H9 (cell line): ENCODE measurements around the gene PLAAT3. TPM values are rescaled to one million over a fixed set of nuclear protein-coding genes. Genes with fewer than 3 reads are reported as not detected.

Experiments used
- DNase-seq: peaks from one replicate; pipeline ENCODE4 v3.0.0-alpha.2; 2017
- H2AFZ ChIP-seq: one replicate; pipeline ENCODE4 v1.6.1; 2013; ENCODE audit warnings: mild to moderate bottlenecking, low read length, control low read depth, moderate library complexity
- H2AK5ac ChIP-seq: 2 replicates; pipeline ENCODE4 v1.6.1; 2013; ENCODE audit warnings: low read length, control low read depth, mixed read lengths; ENCODE audit not compliant: insufficient read length
- H2BK120ac ChIP-seq: one replicate; pipeline ENCODE4 v1.6.1; 2013; ENCODE audit warnings: low read depth, mild to moderate bottlenecking, low read length, control low read depth, inconsistent platforms; ENCODE audit not compliant: poor library complexity, severe bottlenecking
- H2BK12ac ChIP-seq: 2 replicates; pipeline ENCODE4 v1.6.1; 2013; ENCODE audit warnings: low read length, control low read depth, mixed read lengths, low read depth; ENCODE audit not compliant: insufficient read length
- H2BK15ac ChIP-seq: 2 replicates; pipeline ENCODE4 v1.6.1; 2013; ENCODE audit warnings: low read depth, low read length, control low read depth
- H2BK20ac ChIP-seq: one replicate; pipeline ENCODE4 v1.6.1; 2013; ENCODE audit warnings: low read depth, mild to moderate bottlenecking, low read length, control low read depth, inconsistent platforms; ENCODE audit not compliant: poor library complexity, severe bottlenecking
- H2BK5ac ChIP-seq: 2 replicates; pipeline ENCODE4 v1.6.1; 2013; ENCODE audit warnings: low read length, control low read depth, mixed read lengths; ENCODE audit not compliant: insufficient read length
- H3K14ac ChIP-seq: 2 replicates; pipeline ENCODE4 v1.6.1; 2013; ENCODE audit warnings: low read length, control low read depth; ENCODE audit not compliant: insufficient read depth
- H3K18ac ChIP-seq: 2 replicates; pipeline ENCODE4 v1.6.1; 2013; ENCODE audit warnings: low read depth, mild to moderate bottlenecking, mixed read lengths, low read length, control low read depth; ENCODE audit not compliant: insufficient read length
- H3K23ac ChIP-seq: 2 replicates; pipeline ENCODE4 v1.6.1; 2013; ENCODE audit warnings: low read length, control low read depth, mixed read lengths, low read depth; ENCODE audit not compliant: insufficient read length
- H3K23me2 ChIP-seq: 2 replicates; pipeline ENCODE4 v1.6.1; 2013; ENCODE audit warnings: low read depth, mild to moderate bottlenecking, mixed read lengths, low read length, control low read depth; ENCODE audit not compliant: insufficient read length, poor library complexity, severe bottlenecking
- H3K27ac ChIP-seq: 2 replicates; pipeline ENCODE4 v1.5.1; 2013; ENCODE audit warnings: low read length, control low read depth, mixed read lengths, low read depth; ENCODE audit not compliant: insufficient read length
- H3K27me3 ChIP-seq: 2 replicates; pipeline ENCODE4 v1.6.1; 2013; ENCODE audit warnings: low read length, control low read depth, inconsistent platforms; ENCODE audit not compliant: insufficient read depth
- H3K4ac ChIP-seq: 2 replicates; pipeline ENCODE4 v1.6.1; 2013; ENCODE audit warnings: low read depth, mild to moderate bottlenecking, control low read depth, inconsistent platforms, low read length, moderate library complexity
- H3K4me1 ChIP-seq: 2 replicates; pipeline ENCODE4 v1.6.1; 2013; ENCODE audit warnings: low read length, control low read depth, inconsistent platforms; ENCODE audit not compliant: insufficient read depth
- H3K4me2 ChIP-seq: 2 replicates; pipeline ENCODE4 v1.6.1; 2013; ENCODE audit warnings: low read length, control low read depth, mixed read lengths; ENCODE audit not compliant: insufficient read length, insufficient read depth
- H3K56ac ChIP-seq: 2 replicates; pipeline ENCODE4 v1.6.1; 2013; ENCODE audit warnings: low read depth, mild to moderate bottlenecking, mixed read lengths, low read length, control low read depth; ENCODE audit not compliant: insufficient read length
- H3K79me1 ChIP-seq: 2 replicates; pipeline ENCODE4 v1.6.1; 2013; ENCODE audit warnings: low read depth, mild to moderate bottlenecking, moderate library complexity, low read length, control low read depth, inconsistent platforms; ENCODE audit not compliant: insufficient read depth, poor library complexity, severe bottlenecking
- H3K79me2 ChIP-seq: 2 replicates; pipeline ENCODE4 v1.6.1; 2013; ENCODE audit warnings: low read length, control low read depth, inconsistent platforms; ENCODE audit not compliant: insufficient read depth
- H3K9ac ChIP-seq: 2 replicates; pipeline ENCODE4 v1.6.1; 2013; ENCODE audit warnings: low read length, control low read depth, mixed read lengths; ENCODE audit not compliant: insufficient read length; ENCODE audit errors: extremely low read depth
- H3K9me3 ChIP-seq: one replicate; pipeline ENCODE4 v1.6.1; 2013; ENCODE audit warnings: low read depth, low read length, inconsistent platforms; ENCODE audit not compliant: control insufficient read depth
- H3T11ph ChIP-seq: one replicate; pipeline ENCODE4 v1.6.1; 2013; ENCODE audit warnings: mild to moderate bottlenecking, low read length, control low read depth, inconsistent platforms
- H4K20me1 ChIP-seq: one replicate; pipeline ENCODE4 v1.6.1; 2013; ENCODE audit not compliant: control insufficient read depth, insufficient read length, insufficient read depth
- H4K5ac ChIP-seq: 2 replicates; pipeline ENCODE4 v1.6.1; 2013; ENCODE audit warnings: low read depth, mild to moderate bottlenecking, mixed read lengths, low read length, control low read depth; ENCODE audit not compliant: insufficient read length
- H4K8ac ChIP-seq: replicated peaks from 2 replicates; pipeline ENCODE4 v1.6.1; 2013; ENCODE audit warnings: low read length, control low read depth, mixed read lengths, low read depth; ENCODE audit not compliant: insufficient read length
- H4K91ac ChIP-seq: 2 replicates; pipeline ENCODE4 v1.6.1; 2013; ENCODE audit warnings: low read depth, mild to moderate bottlenecking, moderate library complexity, mixed read lengths, low read length, control low read depth; ENCODE audit not compliant: insufficient read length
- H3K27ac Mint-ChIP-seq, 3 experiments: 2 replicates in 2 of 3; 3 replicates in 1 of 3; pipeline ENCODE4 v1.8.0; 2020 to 2021; ENCODE audit warnings: mixed read lengths in 3 of 3, mild to moderate bottlenecking in 1 of 3, moderate library complexity in 1 of 3
- H3K27me3 Mint-ChIP-seq: 2 replicates; pipeline ENCODE4 v1.8.0; 2021; ENCODE audit warnings: low read depth, mild to moderate bottlenecking, moderate library complexity, mixed read lengths
- H3K36me3 Mint-ChIP-seq, 3 experiments: 2 replicates in 2 of 3; 3 replicates in 1 of 3; pipeline ENCODE4 v1.8.0; 2020 to 2021; ENCODE audit warnings: low read depth in 3 of 3, mixed read lengths in 3 of 3; ENCODE audit not compliant: insufficient read depth in 1 of 3
- H3K4me1 Mint-ChIP-seq, 2 experiments: 2 replicates each; pipeline ENCODE4 v1.8.0; 2020; ENCODE audit warnings: mixed read lengths in 2 of 2
- H3K4me3 Mint-ChIP-seq, 2 experiments: 2 replicates in 1 of 2; 3 replicates in 1 of 2; pipeline ENCODE4 v1.8.0; 2020 to 2021; ENCODE audit warnings: mild to moderate bottlenecking in 2 of 2, mixed read lengths in 2 of 2, moderate library complexity in 1 of 2
- H3K9me3 Mint-ChIP-seq, 2 experiments: 2 replicates in 1 of 2; 3 replicates in 1 of 2; pipeline ENCODE4 v1.8.0; 2020; ENCODE audit warnings: mild to moderate bottlenecking in 2 of 2, mixed read lengths in 2 of 2, moderate library complexity in 1 of 2
- WGBS: extraction: QIAGEN DNeasy Blood & Tissue Kit; methylation state at CpG from one replicate; pipeline ENCODE4 v1.1.7; 2013; ENCODE audit warnings: missing lambda C conversion rate, low lambda C conversion rate, mixed read lengths; ENCODE audit not compliant: insufficient read length; ENCODE audit errors: extremely low coverage; 5-methylcytosine and 5-hydroxymethylcytosine counted together
- total RNA-seq: library from RNA; stranded (reverse); gene quantifications from 2 replicates; pipeline ENCODE4 v1.2.1, GENCODE V29; 2021
- TF ChIP-seq, protein P1 (sequence below): fragments of 200-600 bp; sonication (generic); conservative IDR thresholded peaks from 3 replicates; pipeline ENCODE4 v1.8.0; 2021; ENCODE audit warnings: antibody characterized with exemption, mild to moderate bottlenecking

The PLAAT3 gene
- total RNA-seq, 1 experiment from 2014 or later: 188 TPM

DNA sequence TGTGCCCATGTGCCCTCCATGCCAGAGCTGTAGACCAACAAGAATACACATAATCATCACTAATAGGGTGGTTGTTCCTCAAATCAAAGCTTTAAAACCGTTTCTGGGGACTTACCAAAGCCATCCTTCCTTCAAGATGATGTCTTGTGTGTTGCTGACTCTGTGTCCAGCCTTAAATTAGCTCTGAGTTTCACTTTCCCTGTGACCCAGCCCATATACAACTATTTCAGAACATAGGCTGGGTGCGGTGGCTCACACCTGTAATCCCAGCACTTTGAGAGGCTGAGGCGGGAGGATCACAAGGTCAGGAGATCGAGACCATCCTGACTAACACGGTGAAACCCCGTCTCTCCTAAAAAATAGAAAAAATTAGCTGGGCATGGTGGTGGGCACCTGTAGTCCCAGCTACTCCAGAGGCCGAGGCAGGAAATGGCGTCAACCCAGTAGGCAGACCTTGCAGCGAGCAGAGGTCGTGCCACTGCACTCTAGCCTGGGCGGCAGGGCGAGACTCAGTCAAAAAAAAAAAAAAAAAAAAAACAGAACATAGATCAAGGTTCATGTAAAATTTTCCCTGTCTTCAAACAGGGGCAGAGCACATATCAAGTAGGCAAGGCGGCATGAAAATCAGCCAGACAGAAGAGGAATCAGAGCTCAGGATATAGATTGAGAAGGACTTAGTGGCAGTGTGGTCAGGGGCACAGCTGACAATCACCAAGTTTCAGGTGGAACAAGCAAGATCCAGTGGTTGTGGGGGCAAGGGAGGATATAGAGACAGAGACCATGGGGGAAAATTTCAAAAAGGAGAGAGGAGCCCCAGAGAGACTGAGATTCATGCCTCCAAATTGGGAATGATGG, 50.8 kb downstream of the PLAAT3 start, which contains the start of gene PLAAT2:
Gene PLAAT2, minus strand, starts transcription at position 179 of the 855 bp plus-strand sequence. Its CDS starts 55 bp downstream, at position 124.
- H3K56ac ChIP-seq: no peak within 1 kb of the TSS
- H4K20me1 ChIP-seq: no peaks in the 10 kb centered on the region
- H3K27ac Mint-ChIP-seq: peak within 1 kb of the TSS in 1 of 3 experiments; percentile 24; a peak in 2 of 7 replicates
- H3K36me3 Mint-ChIP-seq: no peaks in the 10 kb centered on the region; a peak in 1 of 7 replicates
- H3K4ac ChIP-seq: no peak within 1 kb of the TSS
- H2BK12ac ChIP-seq: no peak within 1 kb of the TSS
- peaks cover 18 to 39% of the 10 kb centered on the region in 2 experiments for H3K4me1 Mint-ChIP-seq
- H3K9me3 ChIP-seq: no peaks in the 10 kb centered on the region
- no peak within 1 kb of the TSS for H4K5ac ChIP-seq
- H2AFZ ChIP-seq: no peak within 1 kb of the TSS
- no peak within 1 kb of the TSS for H2BK20ac ChIP-seq
- H3K4me1 ChIP-seq: peaks cover 3% of the 10 kb centered on the region; the same call in 1 of the 2 replicates
- H3K27ac ChIP-seq: no peak within 1 kb of the TSS
- peaks cover 0 to 1% of the 10 kb centered on the region in 2 experiments; a peak in 1 of 5 replicates for H3K9me3 Mint-ChIP-seq
- H3K23me2 ChIP-seq: no peaks in the 10 kb centered on the region
- no peak within 1 kb of the TSS for H3K4me2 ChIP-seq
- no peak within 1 kb of the TSS for H3K23ac ChIP-seq
- H3T11ph ChIP-seq: no peak within 1 kb of the TSS
- no peaks in the 10 kb centered on the region for H3K27me3 ChIP-seq
- WGBS: no CpG with 5 or more reads among the region's 13 CpGs
- H3K14ac ChIP-seq: no peak within 1 kb of the TSS
- H3K9ac ChIP-seq: no peak within 1 kb of the TSS
- no peak within 1 kb of the TSS for H4K8ac ChIP-seq
- H3K79me1 ChIP-seq: no peaks in the 10 kb centered on the region
- H4K91ac ChIP-seq: no peak within 1 kb of the TSS
- H2BK120ac ChIP-seq: no peak within 1 kb of the TSS
- H2AK5ac ChIP-seq: no peak within 1 kb of the TSS
- peaks cover 3% of the 10 kb centered on the region for H3K27me3 Mint-ChIP-seq
- no peak within 1 kb of the TSS for H2BK15ac ChIP-seq
- DNase-seq: no peak
- no peak within 1 kb of the TSS for H3K4me3 Mint-ChIP-seq
- TF ChIP-seq, protein P1, sequence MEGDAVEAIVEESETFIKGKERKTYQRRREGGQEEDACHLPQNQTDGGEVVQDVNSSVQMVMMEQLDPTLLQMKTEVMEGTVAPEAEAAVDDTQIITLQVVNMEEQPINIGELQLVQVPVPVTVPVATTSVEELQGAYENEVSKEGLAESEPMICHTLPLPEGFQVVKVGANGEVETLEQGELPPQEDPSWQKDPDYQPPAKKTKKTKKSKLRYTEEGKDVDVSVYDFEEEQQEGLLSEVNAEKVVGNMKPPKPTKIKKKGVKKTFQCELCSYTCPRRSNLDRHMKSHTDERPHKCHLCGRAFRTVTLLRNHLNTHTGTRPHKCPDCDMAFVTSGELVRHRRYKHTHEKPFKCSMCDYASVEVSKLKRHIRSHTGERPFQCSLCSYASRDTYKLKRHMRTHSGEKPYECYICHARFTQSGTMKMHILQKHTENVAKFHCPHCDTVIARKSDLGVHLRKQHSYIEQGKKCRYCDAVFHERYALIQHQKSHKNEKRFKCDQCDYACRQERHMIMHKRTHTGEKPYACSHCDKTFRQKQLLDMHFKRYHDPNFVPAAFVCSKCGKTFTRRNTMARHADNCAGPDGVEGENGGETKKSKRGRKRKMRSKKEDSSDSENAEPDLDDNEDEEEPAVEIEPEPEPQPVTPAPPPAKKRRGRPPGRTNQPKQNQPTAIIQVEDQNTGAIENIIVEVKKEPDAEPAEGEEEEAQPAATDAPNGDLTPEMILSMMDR: no peak
- no peak within 1 kb of the TSS for H3K18ac ChIP-seq
- no peak within 1 kb of the TSS for H2BK5ac ChIP-seq
- H3K79me2 ChIP-seq: no peaks in the 10 kb centered on the region
